Caco-2 (cell line): ENCODE data around the gene MTMR10. TPM values are rescaled to one million over a fixed set of nuclear protein-coding genes. Genes with fewer than 3 reads are reported as not detected.

ENCODE experiments used
- BruUV-seq: library from RNA; stranded (reverse); fragments of 400-500 nt; replicated peaks from 2 replicates; lab custom pipeline; 2021; lab: Mats Ljungman, UMichigan
- CTCF ChIA-PET: fragments of 300-600 bp; sonication (Branson Sonifier 250); formaldehyde crosslinking; loops from one replicate; lab custom pipeline; 2022; ENCODE audit warnings: antibody characterized with exemption; lab: Charles Lee
- POLR2A ChIA-PET: fragments of 300-600 bp; sonication (Branson Sonifier 250); formaldehyde crosslinking; loops from one replicate; lab custom pipeline; 2022; ENCODE audit warnings: antibody characterized with exemption; lab: Charles Lee
- DNase-seq, 2 experiments: peaks; one replicate each; pipeline versions ENCODE4 v3.0.0 to v3.0.0-alpha.2; 2020 to 2022
- H3K27me3 ChIP-seq: replicated peaks from 2 replicates; pipeline ENCODE4 v1.6.0; 2011; ENCODE audit warnings: low read length; ENCODE audit not compliant: control insufficient read depth, insufficient read depth
- H3K36me3 ChIP-seq: 2 replicates; pipeline ENCODE4 v1.5.1; 2011; ENCODE audit warnings: low read length; ENCODE audit not compliant: control insufficient read depth, insufficient read depth
- H3K4me1 ChIP-seq: fragments of 250-450 bp; sonication (Bioruptor Pico); 2 replicates; pipeline ENCODE4 v1.5.1; 2020; ENCODE audit warnings: mild to moderate bottlenecking
- H3K4me3 ChIP-seq: 2 replicates; pipeline ENCODE4 v1.5.1; 2011; ENCODE audit warnings: low read depth, mild to moderate bottlenecking, control low read depth, low read length
- H3K9me3 ChIP-seq: fragments of 250-450 bp; sonication (Bioruptor Pico); 2 replicates; pipeline ENCODE4 v1.5.1; 2020; ENCODE audit warnings: mild to moderate bottlenecking, moderate library complexity
- H3K27ac Mint-ChIP-seq: one replicate; pipeline ENCODE4 v1.8.0; 2022; ENCODE audit warnings: mixed read lengths; ENCODE audit not compliant: unreplicated experiment
- H3K27me3 Mint-ChIP-seq: one replicate; pipeline ENCODE4 v1.8.0; 2022; ENCODE audit warnings: mixed read lengths; ENCODE audit not compliant: insufficient read depth, unreplicated experiment
- H3K36me3 Mint-ChIP-seq: one replicate; pipeline ENCODE4 v1.8.0; 2022; ENCODE audit warnings: mild to moderate bottlenecking, mixed read lengths; ENCODE audit not compliant: insufficient read depth, unreplicated experiment
- H3K4me1 Mint-ChIP-seq: one replicate; pipeline ENCODE4 v1.8.0; 2022; ENCODE audit warnings: low read depth, mixed read lengths; ENCODE audit not compliant: unreplicated experiment
- H3K4me3 Mint-ChIP-seq: one replicate; pipeline ENCODE4 v1.8.0; 2022; ENCODE audit warnings: mild to moderate bottlenecking, moderate library complexity, mixed read lengths; ENCODE audit not compliant: unreplicated experiment
- H3K9me3 Mint-ChIP-seq: one replicate; pipeline ENCODE4 v1.8.0; 2022; ENCODE audit warnings: mixed read lengths; ENCODE audit not compliant: unreplicated experiment
- CTCF ChIP-seq, 2 experiments: fragments of 200-600 bp in 1 of 2; IDR thresholded peaks; 1 replicate in 1 of 2; 2 replicates in 1 of 2; pipeline versions ENCODE4 v1.5.1 to v1.8.0; 2011 to 2022; ENCODE audit warnings: antibody characterized with exemption in 1 of 2, control low read depth in 1 of 2, inconsistent platforms in 1 of 2, low read depth in 1 of 2, low read length in 1 of 2, mild to moderate bottlenecking in 1 of 2, moderate library complexity in 1 of 2; ENCODE audit not compliant: insufficient read depth in 1 of 2, severe bottlenecking in 1 of 2, unreplicated experiment in 1 of 2
- intact Hi-C: fragments of 100-400 bp; cut with micrococcal nuclease; formaldehyde crosslinking; loops from one replicate; pipeline ENCODE4 v1.10.0; 2022; ENCODE audit not compliant: unreplicated experiment
- total RNA-seq: library from RNA; stranded (reverse); gene quantifications from 2 replicates; pipeline ENCODE4 v1.2.3, GENCODE V29; 2022

The MTMR10 gene
- total RNA-seq, 1 experiment from 2014 or later: 33.2 TPM

GRCh38 chr15:30896211-30896606 lies 95.2 kb downstream of the MTMR10 start:
- Histone ChIP-seq H3K4me3 (no peak overlapping the region), H3K4me1 (no peaks in the 10 kb centered on the region), H3K36me3 (no peaks in the 10 kb centered on the region), H3K27me3 (no peaks in the 10 kb centered on the region), H3K9me3 (no peaks in the 10 kb centered on the region)
- TF ChIP-seq CTCF (IDR thresholded peaks at IDR 0.05; ENCODE audit: insufficient read depth in 1 of 2, low read depth in 1 of 2, low read length in 1 of 2, severe bottlenecking in 1 of 2, unreplicated experiment in 1 of 2): no peak
- CTCF ChIA-PET: interaction anchor here (0.6 to 3.7 kb wide), 2 partner anchors 12 to 233 kb away, joined by 4 to 37 read pairs; no protein-coding TSS in a partner anchor
- intact Hi-C loops: no loop called here
- POLR2A ChIA-PET: no interaction called here
- H3K9me3 Mint-ChIP-seq: no peaks in the 10 kb centered on the region
- no peaks in the 10 kb centered on the region for H3K36me3 Mint-ChIP-seq
- H3K4me3 Mint-ChIP-seq: no peak overlapping the region
- H3K27me3 Mint-ChIP-seq: no peaks in the 10 kb centered on the region
- DNase-seq: peak in 1 of 2 experiments; percentile 17
- H3K27ac Mint-ChIP-seq: no peak overlapping the region
- H3K4me1 Mint-ChIP-seq: no peaks in the 10 kb centered on the region
- no TSS peak for BruUV-seq

DNA sequence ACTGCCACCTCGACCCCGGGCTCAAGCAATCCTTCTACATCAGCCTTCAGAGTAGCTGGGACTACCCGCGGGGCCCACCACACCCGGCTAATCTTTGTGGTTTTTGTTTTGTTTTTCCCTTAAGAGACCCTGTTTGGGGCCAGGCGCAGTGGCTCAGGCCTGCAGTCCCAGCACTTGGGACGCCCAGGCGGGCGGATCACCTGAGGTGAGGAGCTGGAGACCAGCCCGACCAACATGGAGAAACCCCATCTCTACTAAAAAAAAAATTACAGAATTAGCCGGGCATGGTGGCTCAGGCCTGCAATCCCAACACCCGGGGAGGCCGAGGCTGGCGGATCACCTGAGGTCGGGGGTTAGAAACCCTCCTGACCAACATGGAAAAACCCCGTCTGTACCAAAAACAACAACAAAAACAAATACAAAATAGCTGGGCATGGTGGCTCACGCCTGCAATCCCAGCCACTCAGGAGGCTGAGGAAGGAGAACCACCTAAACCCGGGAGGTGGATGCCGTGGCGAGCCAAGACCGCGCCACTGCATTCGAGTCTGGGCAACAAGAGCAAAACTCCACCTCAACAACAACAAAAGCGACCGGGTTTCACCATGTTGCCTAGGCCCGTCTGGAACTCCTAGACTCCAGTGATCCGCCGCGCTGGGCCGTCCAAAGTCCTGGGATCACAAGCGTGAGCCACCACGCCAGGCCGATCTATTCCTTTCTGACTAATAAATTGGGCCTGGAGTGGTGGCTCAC lies 95.8 kb downstream of the MTMR10 start:
- no TSS peak for BruUV-seq
- H3K9me3 Mint-ChIP-seq: no peaks in the 10 kb centered on the region
- no peak overlapping the region for H3K4me3 Mint-ChIP-seq
- CTCF ChIA-PET: interaction anchor here (1.7 to 3.7 kb wide), 2 partner anchors 8 to 233 kb away, joined by 6 to 37 read pairs; partner anchors contain the start of gene FAN1
- POLR2A ChIA-PET: no interaction called here
- no peaks in the 10 kb centered on the region for H3K27me3 ChIP-seq
- no peaks in the 10 kb centered on the region for H3K27me3 Mint-ChIP-seq
- no peaks in the 10 kb centered on the region for H3K4me1 Mint-ChIP-seq
- H3K4me1 ChIP-seq: no peaks in the 10 kb centered on the region
- H3K36me3 ChIP-seq: no peaks in the 10 kb centered on the region
- H3K36me3 Mint-ChIP-seq: no peaks in the 10 kb centered on the region
- no peak for TF ChIP-seq CTCF (IDR thresholded peaks at IDR 0.05; ENCODE audit: insufficient read depth in 1 of 2, low read depth in 1 of 2, low read length in 1 of 2, severe bottlenecking in 1 of 2, unreplicated experiment in 1 of 2)
- intact Hi-C loops: no loop called here
- H3K9me3 ChIP-seq: no peaks in the 10 kb centered on the region
- H3K27ac Mint-ChIP-seq: no peak overlapping the region
- H3K4me3 ChIP-seq: no peak overlapping the region
- DNase-seq: no peak

- H3K27me3 ChIP-seq: no peaks in the 10 kb centered on the region
- Mint-ChIP-seq H3K4me1 (no peaks in the 10 kb centered on the region), H3K4me3 (no peak overlapping the region), H3K27me3 (peaks cover 4% of the 10 kb centered on the region), H3K27ac (no peak overlapping the region), H3K36me3 (no peaks in the 10 kb centered on the region), H3K9me3 (no peaks in the 10 kb centered on the region)
- no peak for TF ChIP-seq CTCF (IDR thresholded peaks at IDR 0.05; ENCODE audit: insufficient read depth in 1 of 2, low read depth in 1 of 2, low read length in 1 of 2, severe bottlenecking in 1 of 2, unreplicated experiment in 1 of 2)
- H3K4me1 ChIP-seq: no peaks in the 10 kb centered on the region
- H3K9me3 ChIP-seq: no peaks in the 10 kb centered on the region
- POLR2A ChIA-PET: no interaction called here
- DNase-seq: no peak
- H3K36me3 ChIP-seq: no peaks in the 10 kb centered on the region
- BruUV-seq: no TSS peak
- no peak overlapping the region for H3K4me3 ChIP-seq
- intact Hi-C loops: no loop called here
- CTCF ChIA-PET: no interaction called here
These were observed 102.2 kb downstream of the MTMR10 start for GRCh38 chr15:30889196-30889595.

Other genes starting within 250 kb of the MTMR10 start
- gene FAN1, start 87.7 kb downstream of the MTMR10 start, total RNA-seq: 24.9 and 26.6 TPM in 2 replicates
- not detected in 2 replicates for gene TRPM1, start 110.1 kb upstream of the MTMR10 start, total RNA-seq